Activated T-helper 1 cell treated with Interleukin-2 at 50 U/mL for 16 hours (primary cell): Measurements from ENCODE around the gene POM121C.
"Not testable (repeated sequence)": the region's sequence is repeated elsewhere in the genome, so short reads cannot be mapped to it uniquely, and the experiment has no call there.

ENCODE experiments used
- DNase-seq: peaks from one replicate; pipeline ENCODE4 v3.0.0-alpha.2; 2020; ENCODE audit warnings: low read depth

POM121C gene

GRCh38 chr7:75423481-75423880 is 62.6 kb downstream of the POM121C start:
- DNase-seq, result not testable (repeated sequence)

DNA sequence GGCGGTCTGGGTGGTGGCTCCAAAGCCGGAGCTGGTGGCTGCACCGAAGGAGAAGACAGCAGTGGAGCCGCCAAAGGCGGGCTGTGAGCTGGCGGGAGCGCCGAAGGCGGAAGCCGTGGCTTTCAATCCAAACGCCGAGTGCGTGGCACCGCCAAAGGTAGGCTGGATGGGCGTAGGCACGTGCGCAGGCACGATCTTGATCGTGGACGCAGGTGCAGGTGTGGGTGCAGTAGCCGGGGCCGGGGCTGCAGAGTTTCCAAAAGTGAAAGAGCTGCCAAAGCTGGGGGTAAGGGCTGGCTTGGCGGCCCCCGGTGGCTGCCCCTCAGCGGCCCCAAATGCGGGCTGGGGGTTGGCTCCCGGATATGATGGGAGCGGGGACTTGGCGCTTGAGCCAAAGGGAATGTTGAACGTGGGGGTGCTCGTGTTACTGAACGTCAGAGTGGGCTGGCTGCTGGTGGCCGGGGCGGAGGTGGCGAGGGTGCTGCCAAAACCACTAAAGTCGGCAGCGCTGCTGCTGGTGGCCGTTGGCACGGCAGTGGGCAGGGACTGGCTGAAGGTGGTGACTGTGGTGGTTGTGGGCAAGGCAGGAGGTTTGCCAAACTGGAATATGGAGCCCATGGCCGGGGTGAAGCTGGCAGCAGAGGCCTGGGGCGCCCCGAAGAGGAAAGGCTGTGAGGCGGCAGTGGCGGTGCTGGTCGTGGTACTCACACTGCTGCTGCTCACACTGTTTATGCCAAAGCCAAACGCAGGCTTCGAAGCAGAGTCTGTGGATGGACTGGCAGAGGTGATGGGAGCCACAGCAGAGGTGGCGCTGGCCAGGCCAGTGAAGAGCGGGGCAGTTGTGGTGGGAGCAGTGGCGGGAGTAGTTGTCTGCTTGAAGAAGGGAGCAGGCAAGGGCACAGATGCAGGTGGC is 64.0 kb downstream of the POM121C start:
- not testable (repeated sequence) for DNase-seq

DNA sequence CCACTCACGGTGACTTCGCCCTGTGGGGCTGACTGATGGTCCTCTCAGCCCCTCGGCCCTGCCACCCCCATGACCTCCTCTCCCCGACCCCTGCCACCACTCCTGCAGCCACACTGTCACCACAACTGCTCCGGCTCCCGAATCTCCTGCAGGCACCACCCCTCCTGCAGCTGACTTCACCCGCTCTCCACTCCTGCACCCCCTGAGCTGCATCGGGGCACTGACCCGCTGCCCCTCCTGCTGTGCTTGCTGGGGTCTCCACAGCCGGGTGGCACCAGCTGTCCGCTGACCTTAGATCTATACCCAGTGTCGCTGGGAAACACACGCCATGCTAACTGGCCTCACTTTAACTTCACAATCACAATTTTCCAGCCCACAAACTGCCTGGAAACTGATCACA is 65.9 kb downstream of the POM121C start:
- not testable (repeated sequence) for DNase-seq

DNA sequence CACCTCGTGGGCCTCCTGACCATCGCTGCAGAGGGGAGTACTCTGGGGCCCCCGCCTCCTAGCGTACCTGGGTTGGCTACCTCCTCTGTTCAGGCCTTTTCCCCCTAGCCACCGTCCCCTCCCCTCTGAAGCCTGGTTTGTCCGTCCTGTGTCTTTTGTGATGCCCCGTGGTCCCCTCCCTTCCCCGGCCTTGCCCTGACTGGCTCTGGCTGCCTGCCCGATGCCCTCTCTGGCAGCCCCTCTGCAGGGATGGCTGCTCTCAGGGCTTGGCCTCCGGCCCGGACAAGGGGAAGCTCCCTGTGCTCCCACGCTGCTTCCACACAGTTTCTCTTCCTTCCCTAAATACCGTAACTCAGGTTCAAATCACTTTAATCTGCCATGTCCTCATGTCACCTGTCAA is 66.4 kb downstream of the POM121C start:
- not testable (repeated sequence) for DNase-seq

DNA sequence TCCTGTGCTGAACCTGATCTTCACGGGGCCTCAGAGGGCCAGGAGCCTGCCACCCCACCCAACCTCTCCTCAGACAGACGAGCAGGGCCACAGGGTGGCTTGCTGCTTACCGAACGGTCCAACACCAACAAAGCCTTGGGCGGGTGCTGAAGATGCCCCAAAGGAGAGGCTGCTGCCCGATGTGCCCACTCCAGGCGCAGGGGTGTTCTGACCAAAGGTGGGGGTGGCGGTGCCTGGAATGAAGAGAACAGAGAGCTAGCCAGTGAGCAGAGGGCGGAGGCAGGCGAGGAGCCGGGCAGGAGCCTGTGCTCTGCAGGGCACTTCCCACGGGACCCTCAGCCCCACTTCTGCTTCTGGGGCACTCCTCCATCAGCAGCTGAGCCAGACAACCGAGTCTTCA is 66.9 kb downstream of the POM121C start:
- DNase-seq, result not testable (repeated sequence)

DNA sequence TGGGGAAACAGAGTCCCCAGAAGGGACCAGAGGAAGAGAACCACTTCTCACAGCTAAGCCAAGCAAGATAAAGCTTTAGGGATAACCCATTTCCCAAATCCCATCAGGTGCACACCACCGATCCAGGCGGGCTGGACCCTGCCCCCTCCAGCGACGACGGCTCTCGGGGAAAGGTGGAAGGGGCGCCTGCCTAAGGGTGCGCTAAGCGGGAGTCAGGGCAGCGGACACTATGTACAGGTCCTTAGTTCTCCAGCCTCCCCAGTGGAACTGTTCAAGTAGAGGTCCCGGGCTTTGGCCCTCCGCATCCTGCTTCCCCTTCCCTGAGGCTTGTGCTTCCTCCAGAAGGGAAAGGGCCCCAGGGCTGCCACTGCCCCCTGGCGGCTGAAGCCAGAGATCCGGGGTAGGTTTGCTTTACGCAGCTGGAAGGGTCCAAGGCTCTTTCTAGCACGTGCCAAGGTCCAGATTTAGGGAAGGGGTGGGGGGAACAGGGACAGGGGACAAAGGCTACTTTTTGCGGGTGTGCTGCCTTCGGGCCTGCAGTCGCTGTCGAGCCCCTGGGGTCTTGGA is 67.7 kb downstream of the POM121C start:
- DNase-seq, result not testable (repeated sequence)

DNA sequence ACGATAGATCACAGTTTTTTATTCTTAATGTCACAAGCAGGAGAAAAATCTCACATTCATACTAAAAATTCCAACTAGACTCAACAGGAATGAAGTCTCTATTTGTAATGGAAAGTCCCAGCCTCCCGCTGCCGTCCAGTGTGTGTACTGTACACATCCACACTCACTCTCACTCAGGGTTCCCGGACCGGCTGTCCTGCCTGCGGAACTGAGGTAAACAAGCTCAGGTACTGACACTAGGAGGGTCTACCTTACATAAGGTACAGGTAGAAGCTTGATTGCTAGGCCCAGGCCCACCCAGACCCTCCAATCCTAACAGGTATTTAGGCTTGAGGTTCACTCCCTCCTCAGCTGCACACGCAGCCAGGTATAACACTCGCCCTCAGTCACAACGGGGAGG is 69.3 kb downstream of the POM121C start:
- DNase-seq, result not testable (repeated sequence)

GRCh38 chr7:75415829-75416373 is 70.2 kb downstream of the POM121C start:
- not testable (repeated sequence) for DNase-seq

GRCh38 chr7:75415428-75415817 is 70.7 kb downstream of the POM121C start:
- DNase-seq, result not testable (repeated sequence)

DNA sequence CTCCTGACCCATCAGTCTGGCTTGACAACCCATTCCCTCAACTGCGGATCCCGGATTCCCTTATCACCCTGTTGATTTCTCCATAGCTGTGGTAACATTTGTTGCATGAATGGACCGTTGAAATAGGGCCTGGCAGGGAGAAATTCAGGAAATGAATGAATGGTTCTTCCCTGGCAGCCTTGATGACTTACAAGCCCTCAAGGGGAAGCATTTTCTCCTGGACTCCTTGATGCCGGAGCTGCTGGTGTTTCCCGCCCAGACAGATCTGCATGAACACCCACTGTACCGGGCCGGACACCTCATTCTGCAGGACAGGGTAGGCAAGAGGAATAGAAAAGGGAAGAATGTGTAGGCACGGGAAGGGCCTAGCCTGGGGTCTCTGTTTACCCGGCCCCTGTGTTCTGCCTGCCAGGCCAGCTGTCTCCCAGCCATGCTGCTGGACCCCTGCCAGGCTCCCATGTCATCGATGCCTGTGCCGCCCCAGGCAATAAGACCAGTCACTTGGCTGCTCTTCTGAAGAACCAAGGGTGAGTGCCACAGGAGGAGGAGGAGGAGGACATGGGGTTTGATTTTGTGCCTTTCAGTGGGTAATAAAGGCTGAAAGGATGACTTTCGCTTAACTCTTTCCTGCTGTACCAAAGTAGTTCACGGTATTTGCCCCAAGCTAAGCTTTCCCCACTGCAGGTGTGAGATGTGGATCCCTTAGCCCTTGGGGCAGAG is 71.2 kb downstream of the POM121C start:
- not testable (repeated sequence) for DNase-seq

GRCh38 chr7:75414204-75414603 is 71.9 kb downstream of the POM121C start:
- not testable (repeated sequence) for DNase-seq

DNA sequence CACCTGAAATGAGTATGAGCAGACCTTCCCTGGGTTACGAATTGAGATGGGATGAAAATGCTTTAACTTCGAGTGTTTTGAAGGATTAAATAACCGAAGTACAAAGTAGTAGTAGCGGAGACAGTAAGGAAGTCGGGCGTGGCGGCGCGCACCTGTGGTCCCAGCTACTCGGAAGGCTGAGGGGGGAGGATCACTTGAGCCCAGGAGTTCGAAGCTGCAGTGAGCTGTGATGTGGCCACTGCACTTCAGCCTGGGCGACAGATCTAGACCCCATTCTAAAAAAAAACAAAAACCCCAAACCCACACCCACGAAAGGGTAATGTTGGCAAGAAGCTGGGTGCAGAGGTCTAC is 75.3 kb downstream of the POM121C start:
- DNase-seq, result not testable (repeated sequence)

- DNase-seq, result not testable (repeated sequence)
These were observed 75.9 kb downstream of the POM121C start for GRCh38 chr7:75409880-75410822.

DNA sequence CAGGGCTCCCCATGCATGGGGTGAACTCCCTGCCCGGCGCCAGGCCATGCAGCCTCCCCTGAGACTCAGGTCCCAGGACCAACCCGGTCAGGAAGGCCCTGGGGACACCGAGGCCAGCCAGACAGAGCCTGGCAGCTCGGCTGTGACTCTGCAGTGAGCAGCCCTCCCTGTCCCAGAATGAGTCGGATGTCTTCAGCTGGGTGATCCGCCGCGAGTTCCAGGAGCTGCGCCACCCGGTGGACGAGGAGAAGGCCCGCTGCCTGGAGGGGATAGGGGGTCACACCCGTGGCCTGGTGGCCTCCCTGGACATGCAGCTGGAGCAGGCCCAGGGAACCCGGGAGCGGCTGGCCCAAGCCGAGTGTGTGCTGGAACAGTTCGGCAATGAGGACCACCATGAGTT is 81.4 kb downstream of the POM121C start:
- not testable (repeated sequence) for DNase-seq

GRCh38 chr7:75403455-75404443 is 82.3 kb downstream of the POM121C start:
- DNase-seq, result not testable (repeated sequence)

- DNase-seq, result not testable (repeated sequence)
These were observed 85.5 kb downstream of the POM121C start for GRCh38 chr7:75400575-75400974.

DNA sequence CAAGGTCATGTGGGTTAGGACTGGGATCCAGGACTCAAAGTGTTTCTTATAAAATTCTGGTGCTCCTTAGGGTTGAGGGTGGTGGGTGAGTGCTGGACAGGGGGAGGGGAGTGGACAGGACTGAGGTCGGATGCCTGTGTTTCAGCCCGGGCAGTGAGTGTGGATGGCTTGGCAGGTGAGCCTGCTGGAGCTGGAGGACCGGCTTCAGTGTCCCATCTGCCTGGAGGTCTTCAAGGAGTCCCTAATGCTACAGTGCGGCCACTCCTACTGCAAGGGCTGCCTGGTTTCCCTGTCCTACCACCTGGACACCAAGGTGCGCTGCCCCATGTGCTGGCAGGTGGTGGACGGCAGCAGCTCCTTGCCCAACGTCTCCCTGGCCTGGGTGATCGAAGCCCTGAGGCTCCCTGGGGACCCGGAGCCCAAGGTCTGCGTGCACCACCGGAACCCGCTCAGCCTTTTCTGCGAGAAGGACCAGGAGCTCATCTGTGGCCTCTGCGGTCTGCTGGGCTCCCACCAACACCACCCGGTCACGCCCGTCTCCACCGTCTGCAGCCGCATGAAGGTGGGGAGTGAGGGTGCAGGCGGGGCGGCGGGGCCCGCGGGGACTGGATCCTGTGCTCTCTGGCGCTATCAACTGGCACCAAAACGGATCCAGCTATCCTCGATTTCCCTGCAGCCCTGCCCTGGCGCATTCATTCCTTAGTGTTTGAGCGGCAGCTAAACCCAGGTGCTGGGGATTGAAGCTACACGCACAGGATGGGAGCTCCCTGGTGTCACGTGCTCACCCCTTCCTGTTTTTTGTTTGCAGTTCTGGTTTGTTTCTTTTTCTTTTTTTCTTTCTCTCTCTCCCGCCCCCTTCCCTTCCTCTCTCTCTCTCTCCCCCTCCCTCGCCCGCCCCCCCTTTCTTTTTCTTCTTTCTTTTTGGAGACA is 87.1 kb downstream of the POM121C start:
- not testable (repeated sequence) for DNase-seq

- DNase-seq, result not testable (repeated sequence)
These were observed 88.2 kb downstream of the POM121C start for GRCh38 chr7:75397865-75398264.

GRCh38 chr7:75395329-75395728 is 90.8 kb downstream of the POM121C start, which contains the start of gene TRIM73:
TSS of gene TRIM73 (plus strand) at chr7:75395629. CDS start at chr7:75398934, 3,305 bp downstream.
- DNase-seq, result not testable (repeated sequence)
